GM10847 (cell line): ENCODE results near the gene PRRT3.

ENCODE experiments used
- POLR2A ChIP-seq: IDR thresholded peaks from 2 replicates; pipeline ENCODE4 v1.6.1; 2011; ENCODE audit not compliant: insufficient read length; ENCODE audit errors: extremely low read depth

Gene PRRT3

DNA sequence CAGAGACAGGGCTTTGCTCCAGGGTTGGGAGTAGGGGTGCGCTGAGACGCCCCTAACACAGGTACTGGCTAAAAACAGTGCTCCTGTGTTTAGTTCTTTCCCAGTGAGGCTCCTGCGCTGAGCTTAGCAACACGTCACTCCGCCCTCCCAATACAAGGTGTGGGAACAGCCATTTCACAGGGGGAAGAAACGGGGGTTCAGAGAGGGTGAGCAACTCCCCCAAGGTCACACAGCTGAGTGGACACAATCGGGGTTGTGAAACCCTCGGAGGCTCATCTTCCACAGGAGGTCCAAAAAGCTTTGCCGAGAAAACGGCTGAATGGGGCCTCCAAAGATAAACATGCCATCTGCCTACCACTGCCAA lies 628 bp downstream of the PRRT3 start:
- no peak for TF ChIP-seq POLR2A

- TF ChIP-seq POLR2A = no peak
Observed at GRCh38 chr3:9951126-9951525, 1.1 kb downstream of the PRRT3 start.

GRCh38 chr3:9949626-9950025 lies 2.6 kb downstream of the PRRT3 start:
- no peak for TF ChIP-seq POLR2A

GRCh38 chr3:9949115-9949514 lies 3.1 kb downstream of the PRRT3 start:
- TF ChIP-seq POLR2A = no peak

- TF ChIP-seq POLR2A = no peak
Observed at GRCh38 chr3:9948586-9948985, 3.6 kb downstream of the PRRT3 start.

- no peak for TF ChIP-seq POLR2A
Observed at GRCh38 chr3:9947025-9947995, 4.9 kb downstream of the PRRT3 start.

DNA sequence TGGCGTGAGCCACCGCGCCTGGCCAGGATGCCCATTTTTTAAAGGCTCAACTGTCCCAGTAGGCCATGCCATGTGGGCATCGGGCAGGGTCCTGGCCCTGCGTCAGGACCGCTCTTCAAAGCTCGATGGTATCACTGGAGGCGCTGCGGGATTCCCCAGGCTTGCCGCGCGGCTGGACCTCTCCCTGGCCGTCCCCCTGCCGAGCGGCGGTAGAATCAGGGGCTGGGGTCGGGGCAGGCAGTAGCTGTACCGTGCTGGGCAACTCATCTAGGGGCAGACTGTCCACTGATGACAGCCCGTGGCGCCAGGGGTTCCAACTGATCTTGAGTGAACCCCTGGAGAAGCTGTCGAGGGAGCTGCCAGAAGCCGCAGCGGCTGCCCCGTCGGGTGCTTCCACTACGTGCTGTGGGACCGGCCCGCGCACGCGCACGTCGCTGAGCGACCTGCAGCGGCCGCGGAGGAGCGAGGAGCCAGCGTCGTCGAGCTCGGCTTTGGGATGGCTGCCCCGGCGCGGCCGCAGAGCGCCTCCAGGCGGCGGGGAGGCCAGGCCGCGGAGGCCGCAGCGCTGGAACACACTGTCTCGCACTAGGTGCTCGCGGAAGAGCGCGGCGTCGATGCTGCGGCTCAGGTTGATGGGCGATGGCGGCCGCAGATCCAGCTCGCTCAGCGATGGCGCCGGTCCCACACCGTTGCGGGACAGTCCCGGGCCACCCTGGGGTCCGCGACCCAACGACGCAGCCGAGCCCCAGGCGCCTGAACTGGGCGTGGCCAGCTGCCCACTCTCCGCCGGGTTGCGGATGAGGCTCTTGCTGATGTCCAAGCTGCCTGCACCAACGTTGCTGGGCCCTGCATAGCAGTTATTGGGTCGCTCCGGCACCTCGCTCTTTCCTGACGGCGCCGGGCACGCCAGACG lies 5.8 kb downstream of the PRRT3 start:
- TF ChIP-seq POLR2A = no peak

GRCh38 chr3:9945358-9945757 lies 6.8 kb downstream of the PRRT3 start:
- no peak for TF ChIP-seq POLR2A

DNA sequence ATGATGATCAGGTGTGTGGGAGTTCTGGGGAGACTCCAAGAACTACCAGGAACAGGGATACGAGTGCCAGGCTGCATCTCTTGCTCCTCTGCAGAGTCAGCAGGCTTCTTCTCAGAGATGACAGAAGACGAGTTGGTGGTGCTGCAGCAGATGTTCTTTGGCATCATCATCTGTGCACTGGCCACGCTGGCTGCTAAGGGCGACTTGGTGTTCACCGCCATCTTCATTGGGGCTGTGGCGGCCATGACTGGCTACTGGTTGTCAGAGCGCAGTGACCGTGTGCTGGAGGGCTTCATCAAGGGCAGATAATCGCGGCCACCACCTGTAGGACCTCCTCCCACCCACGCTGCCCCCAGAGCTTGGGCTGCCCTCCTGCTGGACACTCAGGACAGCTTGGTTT lies 7.9 kb downstream of the PRRT3 start:
- TF ChIP-seq POLR2A = no peak

- no peak for TF ChIP-seq POLR2A
Observed at GRCh38 chr3:9942934-9943690, 9.1 kb downstream of the PRRT3 start.

DNA sequence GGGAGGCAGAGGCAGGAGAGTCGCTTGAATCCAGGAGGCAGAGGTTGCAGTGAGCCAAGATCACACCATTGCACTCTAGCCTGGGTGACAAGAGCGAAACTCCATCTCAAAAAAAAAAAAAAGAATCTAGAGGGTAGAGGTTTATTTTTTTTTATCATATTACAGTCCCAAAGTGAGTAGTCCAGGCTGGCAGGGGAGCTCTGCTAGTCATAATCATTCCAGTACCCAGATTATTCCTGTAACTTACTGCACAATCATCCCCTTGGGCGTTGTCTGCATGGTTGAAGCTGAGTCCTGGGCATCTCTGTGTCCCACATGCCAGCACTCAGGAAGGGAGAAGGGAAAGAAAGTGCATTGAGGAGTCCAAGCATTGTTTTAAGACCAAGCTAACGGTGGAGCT lies 10.0 kb downstream of the PRRT3 start:
- TF ChIP-seq POLR2A = no peak

- no peak for TF ChIP-seq POLR2A
Observed at GRCh38 chr3:9940746-9941145, 11.5 kb downstream of the PRRT3 start.

GRCh38 chr3:9938966-9939365 lies 13.2 kb downstream of the PRRT3 start:
- no peak for TF ChIP-seq POLR2A

GRCh38 chr3:9937486-9938238 lies 14.5 kb downstream of the PRRT3 start:
- TF ChIP-seq POLR2A = no peak
